Stromal cell of bone marrow (primary cell): ENCODE measurements around the gene NDOR1.
A peak's percentile ranks its signal among the peaks of the same experiment; 100 is the strongest.

Source experiments
- DNase-seq: peaks from one replicate; pipeline ENCODE4 v3.0.0-alpha.2; 2012; ENCODE audit warnings: low read depth

Gene NDOR1

DNA sequence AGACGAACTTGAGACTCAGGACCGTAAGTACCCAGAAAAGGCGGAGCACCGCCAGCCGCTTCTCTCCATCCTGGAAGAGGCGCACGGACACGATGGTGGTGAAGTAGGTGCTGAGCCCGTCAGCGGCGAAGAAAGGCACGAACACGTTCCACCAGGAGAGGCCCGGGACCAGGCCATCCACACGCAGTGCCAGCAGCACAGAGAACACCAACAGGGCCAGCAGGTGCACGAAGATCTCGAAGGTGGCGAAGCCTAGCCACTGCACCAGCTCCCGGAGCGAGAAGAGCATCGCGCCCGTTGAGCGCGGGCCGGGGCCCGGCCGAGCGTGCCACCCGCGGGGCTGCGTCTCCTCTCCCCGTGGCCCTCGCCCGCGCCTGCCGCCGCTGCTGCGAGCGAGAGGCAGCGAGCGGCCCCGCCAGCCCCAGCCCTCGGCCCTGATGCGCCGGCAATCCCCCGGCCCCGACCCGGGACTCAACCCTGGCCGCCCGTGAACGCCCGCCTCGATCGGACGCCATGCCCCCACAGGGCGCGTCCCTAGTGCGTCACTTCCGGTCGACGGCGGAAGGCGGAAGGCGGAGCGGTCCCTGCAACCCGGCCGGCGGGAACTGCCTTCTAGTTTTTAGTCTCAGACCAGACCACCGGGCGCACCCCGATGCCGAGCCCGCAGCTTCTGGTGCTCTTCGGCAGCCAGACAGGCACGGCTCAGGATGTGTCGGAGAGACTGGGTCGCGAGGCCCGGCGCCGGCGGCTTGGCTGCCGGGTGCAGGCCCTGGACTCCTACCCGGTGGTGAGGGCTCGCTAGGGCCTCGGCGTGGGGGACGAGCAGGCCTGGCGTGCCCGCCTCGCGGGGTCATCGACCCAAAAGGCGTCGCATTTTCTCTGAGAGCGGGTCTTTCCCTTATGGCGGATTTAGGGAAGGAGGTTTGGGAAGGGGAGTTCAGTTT lies at the start of gene NDOR1, which contains the start of gene TMEM203:
NDOR1 (plus strand) TSS at position 575 of the 944 bp plus-strand sequence; CDS start at position 653, 78 bp downstream.
TMEM203 (minus strand) TSS at position 523 of the 944 bp plus-strand sequence; CDS start at position 289, 234 bp downstream.
- DNase-seq = peak; percentile 73

DNA sequence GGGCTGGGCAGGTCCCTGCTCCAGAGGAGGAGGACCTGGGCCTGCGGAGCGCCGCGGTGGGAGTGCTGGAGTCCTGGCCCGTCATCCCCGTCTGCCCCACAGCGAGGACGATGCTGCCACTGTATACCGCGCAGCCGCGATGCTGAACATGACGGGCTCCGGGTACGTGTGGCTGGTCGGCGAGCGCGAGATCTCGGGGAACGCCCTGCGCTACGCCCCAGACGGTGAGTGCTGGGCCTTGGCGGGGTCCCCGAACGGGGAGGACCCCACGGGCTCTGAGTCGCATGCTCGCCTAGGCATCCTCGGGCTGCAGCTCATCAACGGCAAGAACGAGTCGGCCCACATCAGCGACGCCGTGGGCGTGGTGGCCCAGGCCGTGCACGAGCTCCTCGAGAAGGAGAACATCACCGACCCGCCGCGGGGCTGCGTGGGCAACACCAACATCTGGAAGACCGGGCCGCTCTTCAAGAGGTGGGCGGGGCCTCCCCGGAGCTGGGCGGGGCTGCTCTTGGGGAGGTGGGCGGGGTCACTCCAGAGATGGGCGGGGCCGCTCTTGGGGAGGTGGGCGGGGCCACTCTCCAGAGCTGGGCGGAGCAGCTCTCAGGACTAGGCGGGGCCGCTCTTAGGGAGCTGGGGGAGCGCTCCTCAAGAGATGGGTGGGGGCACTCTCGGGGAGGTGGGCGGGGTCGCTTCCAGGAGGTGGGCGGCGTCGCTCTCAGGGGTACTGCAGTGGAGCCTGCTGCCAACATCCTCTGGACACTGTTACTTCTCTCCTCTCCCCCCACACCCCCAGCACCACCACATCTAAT lies 48.7 kb upstream of the NDOR1 start:
- no peak for DNase-seq

DNA sequence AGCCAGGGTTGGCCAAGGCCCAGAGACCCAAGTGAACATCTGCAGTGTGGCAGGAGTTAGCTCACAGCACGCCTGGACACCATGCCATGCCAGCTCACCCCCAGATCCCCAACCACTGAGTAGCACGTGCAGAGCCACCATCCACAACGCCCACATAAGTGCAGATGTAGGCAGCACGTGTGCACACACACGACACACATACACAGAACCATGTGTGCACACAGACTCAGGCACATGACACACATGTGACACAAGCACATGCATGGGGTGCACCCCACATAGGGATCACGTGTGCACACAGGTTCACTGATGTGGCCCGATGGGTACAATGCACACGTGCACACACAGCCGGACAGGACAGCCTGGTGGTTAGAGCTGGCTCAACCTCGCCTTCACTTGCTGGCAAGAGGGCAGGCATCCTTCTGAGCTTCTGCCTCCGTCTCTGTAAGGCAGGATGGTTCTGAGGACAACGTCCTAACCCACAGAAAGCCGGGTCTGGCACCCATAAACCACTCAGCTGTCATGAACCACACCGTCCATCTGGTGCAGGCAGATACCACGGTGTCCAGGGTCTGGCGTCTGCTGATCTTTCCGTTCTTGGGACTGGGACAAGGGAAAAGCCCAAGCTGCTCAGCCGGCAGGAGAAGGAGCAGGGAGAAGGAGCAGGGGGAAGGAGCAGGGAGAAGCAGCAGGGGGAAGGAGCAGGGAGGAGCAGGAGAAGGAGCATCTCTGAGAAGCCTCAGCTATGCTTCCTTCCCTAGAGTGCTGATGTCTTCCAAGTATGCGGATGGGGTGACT lies 47.7 kb upstream of the NDOR1 start:
- no peak for DNase-seq

DNA sequence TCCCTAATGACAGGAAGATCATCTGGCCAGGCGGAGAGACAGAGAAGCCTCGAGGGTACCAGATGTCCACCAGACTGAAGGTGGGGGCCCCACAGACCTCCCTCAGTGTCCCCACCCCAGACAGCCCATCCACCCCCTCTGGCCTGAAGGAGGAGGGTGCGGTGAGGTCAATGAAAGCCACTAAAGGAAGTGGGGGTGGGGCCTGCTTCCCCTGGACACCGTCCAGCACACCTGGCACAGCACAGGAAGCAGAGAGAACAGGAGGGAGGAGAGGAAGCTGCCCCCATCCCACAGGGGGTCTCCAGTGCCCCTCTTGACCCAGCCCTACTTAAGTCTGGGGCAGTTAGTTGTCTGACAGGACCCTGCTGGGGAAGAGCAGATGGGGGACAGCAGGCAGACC lies 46.9 kb upstream of the NDOR1 start:
- no peak for DNase-seq

DNA sequence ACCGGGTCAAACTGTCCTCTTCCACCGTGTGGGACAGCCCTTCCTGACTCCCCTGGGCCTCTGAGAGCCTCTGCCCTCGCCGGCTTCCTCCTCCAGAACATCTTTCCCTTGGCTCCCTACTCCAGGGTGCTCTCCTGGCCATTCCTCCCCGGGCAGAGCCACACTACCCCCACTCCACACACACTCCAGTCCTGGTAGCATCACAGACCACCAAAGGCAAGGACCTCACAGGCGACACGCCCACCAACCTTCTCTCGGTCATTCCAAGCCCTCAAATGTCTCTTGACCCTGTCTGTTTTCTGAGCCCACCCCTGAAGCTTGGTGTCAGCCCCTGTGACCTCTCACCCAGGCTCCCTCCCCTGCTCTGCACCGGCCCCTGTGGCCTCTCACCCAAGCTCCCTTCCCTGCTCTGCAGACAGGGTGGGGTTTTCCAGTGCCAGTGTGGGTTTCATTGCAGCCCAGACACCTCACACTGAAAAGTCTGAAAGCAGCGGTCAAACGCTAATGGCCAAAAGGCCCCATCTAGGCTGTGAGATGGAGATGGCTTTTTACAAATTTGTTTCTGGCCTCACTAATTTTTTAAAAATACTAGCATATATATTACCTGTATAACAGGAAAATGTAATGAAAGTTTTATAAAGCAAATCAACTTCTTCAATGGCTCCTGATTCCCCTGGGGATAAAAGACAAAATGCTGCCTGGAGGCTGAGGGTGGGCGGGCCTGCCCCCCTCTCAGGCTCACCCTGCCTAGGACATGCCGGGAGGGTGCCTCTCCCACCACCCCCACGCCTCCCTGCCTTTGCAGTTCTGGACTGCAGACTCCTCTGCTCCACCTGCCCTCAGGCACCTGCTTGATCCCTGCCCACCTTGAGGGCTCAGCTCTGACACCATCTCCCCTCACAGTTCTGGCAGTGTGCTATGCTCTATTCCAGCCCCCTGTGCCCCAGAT lies 46.1 kb upstream of the NDOR1 start:
- DNase-seq = no peak

DNA sequence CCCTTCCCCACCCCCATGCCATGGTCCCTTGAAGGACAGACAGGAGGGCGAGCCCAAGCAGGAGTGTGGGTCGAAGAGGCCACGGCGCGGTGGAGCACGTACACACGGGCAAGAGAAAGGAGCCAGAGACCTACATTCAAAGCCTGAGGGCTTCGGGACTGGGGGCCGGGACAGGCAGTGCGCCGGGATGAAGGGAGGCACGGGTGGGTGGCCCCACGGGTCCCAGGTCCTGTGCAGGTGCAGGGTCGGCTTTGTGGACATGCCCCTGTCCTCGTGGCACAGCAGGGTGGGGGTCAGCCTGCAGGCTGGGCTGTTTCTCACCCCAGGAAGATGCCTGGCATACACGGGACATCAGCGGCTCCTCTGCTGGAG lies 45.5 kb upstream of the NDOR1 start:
- no peak for DNase-seq

DNA sequence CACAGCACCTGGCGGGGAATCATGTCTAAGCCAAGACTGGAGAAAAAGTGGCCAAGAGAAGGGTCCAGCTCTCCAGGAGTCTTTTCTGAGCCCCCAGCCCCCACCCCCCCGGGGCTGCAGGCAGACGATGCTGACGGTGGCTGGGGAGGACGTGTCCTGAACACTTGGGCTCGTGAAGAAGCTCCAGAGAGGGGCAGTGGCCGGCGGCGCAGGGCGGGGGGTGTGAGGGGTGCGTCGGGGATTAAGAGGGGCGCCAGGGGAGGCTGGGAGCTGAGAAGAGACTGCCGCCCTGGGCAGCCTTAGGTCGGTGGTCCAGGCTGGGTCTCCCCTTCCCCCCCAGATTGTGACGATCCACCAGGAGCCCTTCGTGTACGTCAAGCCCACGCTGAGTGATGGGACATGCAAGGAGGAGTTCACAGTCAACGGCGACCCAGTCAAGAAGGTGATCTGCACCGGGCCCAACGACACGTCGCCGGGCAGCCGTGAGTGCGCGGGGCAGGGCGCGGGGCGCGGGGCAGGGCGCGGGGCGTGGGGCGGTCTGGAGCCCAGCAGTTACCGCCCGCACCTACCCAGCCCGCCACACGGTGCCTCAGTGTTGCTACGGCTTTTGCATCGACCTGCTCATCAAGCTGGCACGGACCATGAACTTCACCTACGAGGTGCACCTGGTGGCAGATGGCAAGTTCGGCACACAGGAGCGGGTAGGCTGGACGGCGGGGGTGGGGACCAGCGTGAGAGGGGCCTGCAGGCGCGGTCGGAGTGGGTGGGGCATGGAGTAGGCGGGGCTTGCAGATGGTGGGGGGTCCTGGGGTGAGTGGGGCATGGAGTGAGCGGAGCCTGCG lies 44.6 kb upstream of the NDOR1 start:
- DNase-seq = no peak

DNA sequence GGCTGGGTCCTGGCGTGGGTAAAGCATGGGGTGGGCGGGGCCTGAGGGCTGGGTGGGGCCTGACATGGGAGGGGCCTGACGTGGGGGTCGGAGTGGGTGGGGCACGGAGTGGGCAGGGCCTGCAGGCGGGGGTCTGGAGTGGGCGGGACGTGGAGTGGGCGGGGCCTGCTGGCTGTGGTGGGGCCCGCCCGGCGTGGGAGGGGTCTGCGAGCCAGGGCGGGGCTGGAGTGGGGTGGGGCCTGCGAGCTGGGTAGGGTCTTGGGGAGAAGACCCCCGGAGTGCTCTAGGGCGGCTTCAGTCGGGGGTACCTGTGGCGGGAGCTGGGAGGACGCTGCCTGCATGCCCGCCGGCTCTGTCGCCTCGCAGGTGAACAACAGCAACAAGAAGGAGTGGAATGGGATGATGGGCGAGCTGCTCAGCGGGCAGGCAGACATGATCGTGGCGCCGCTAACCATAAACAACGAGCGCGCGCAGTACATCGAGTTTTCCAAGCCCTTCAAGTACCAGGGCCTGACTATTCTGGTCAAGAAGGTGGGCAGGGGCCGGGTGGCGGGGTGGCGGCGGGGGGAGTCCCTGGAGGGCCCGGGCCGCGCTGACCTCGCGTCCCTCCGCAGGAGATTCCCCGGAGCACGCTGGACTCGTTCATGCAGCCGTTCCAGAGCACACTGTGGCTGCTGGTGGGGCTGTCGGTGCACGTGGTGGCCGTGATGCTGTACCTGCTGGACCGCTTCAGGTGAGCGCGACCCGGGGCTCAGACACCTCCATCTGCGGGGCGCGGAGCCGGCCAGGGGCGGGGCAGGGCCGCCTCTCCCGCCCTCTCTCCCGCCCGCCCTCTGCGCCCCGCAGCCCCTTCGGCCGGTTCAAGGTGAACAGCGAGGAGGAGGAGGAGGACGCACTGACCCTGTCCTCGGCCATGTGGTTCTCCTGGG lies 43.7 kb upstream of the NDOR1 start:
- DNase-seq = no peak

DNA sequence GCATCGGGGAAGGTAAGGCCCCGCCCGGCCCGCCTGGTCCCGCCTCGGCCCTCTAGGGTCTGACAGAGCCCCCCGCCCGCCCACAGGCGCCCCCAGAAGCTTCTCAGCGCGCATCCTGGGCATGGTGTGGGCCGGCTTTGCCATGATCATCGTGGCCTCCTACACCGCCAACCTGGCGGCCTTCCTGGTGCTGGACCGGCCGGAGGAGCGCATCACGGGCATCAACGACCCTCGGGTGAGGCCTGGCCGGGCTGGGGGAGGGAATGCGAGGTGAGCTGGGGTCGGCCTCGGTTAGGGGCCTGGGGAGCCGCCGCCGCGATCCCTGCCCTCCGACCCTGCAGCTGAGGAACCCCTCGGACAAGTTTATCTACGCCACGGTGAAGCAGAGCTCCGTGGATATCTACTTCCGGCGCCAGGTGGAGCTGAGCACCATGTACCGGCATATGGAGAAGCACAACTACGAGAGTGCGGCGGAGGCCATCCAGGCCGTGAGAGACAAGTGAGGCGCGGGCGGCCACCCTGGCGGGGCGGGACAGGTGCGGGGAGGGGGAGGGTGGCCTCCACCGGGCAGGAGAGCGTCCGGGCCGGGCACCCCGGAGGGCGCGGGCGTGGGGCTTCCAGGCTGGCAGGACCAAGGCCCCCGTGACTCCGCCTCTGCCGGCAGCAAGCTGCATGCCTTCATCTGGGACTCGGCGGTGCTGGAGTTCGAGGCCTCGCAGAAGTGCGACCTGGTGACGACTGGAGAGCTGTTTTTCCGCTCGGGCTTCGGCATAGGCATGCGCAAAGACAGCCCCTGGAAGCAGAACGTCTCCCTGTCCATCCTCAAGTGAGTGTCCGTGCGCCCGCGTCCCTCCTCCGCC lies 42.8 kb upstream of the NDOR1 start:
- no peak for DNase-seq

DNA sequence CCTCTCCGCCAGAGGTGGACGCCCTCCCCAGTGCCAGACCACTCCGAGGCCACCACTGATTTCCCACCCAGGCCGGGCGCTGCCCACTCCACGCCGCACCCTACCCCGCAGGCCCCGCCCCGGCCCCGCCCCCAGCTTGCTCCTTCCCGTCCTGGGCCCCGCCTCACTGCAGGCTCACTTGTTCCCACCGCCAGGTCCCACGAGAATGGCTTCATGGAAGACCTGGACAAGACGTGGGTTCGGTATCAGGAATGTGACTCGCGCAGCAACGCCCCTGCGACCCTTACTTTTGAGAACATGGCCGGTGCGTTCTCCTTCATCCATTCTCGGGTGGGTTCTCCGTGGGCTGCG lies 42.2 kb upstream of the NDOR1 start:
- DNase-seq = no peak

DNA sequence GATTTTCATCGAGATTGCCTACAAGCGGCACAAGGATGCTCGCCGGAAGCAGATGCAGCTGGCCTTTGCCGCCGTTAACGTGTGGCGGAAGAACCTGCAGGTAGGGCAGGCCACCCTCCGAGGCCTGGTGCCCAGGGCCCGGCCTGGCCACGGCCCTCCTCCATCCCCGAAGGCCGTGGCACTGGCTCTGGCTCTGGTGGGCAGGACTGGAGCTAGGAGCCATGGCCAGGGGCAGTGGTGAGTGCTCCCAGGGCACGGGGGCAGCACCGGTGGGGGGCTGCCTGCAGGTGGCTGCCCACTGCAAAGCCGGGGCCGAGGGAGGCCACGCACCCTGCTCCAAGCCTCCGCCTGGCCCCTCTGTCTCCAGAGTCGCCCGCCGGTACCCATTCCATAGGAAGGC lies 41.7 kb upstream of the NDOR1 start:
- DNase-seq = no peak

DNA sequence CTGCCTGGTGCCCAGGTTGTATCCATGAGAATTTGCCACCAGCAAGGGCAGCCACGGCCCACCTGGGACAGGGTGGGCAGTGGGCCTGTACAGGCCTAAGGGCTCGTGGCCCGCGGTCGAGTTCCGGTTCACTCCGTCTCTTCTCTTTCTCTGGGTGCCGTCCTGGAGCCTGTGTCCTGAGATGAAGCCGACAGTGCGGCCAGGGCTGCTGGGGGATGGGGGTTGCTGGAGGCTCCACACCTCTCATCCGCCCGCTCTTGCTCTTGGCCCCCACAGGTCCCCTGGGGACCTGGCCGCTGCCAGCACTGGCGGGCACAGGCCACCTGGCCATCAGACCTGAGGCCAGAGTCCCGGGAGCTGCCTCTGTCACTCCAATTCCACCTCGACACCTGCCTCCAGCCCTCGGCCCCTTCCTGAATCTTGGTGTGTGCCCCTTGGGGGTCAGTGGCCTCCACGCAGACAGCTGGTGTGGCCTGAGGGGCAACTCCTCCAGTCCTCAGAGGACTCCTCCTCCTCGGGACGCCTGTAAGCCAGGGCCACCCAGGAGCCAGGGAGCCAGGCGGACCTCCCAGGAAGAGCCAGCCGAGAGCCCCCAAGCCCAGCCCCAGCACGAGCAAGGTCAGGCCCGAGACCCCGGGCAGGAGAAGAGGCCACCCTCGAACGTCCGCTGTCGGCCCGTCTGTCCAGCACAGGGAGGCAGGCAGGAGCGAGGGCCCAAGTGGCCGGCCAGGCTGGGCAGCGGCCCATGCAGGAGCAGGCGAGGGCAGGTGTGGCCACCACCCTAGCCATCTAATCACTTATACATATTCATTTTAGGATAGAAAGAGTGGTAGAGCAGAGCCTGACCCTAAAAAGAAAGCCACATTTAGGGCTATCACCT lies 40.9 kb upstream of the NDOR1 start:
- no peak for DNase-seq

DNA sequence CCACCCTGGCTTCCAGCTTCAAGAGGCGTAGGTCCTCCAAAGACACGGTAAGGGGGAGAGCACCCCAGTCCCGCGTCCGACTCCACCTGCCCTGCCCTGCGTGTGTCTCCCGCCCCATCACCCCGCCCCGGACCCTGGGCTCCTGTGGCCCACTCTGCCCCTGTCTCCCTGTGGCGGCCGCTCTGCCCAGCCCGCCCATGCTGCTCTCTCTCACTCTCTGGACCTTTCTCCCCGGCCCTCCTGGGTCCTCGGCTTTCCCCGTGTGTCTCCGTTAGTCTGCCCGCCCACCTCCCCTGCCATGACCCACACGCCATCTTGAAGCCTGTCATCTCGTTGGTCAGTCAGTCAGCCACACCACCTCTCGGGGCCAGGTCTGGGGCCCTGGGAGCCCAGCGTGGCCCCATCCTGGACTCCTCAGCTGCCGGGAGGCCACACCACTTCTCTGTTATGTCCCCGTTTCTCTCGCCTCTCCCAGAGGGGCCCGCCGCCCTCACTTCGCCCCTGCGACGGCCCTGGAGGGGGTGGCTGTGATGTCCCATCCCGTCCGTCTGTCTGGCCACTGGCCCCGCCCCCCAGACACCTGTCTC lies 40.2 kb upstream of the NDOR1 start:
- DNase-seq = no peak

DNA sequence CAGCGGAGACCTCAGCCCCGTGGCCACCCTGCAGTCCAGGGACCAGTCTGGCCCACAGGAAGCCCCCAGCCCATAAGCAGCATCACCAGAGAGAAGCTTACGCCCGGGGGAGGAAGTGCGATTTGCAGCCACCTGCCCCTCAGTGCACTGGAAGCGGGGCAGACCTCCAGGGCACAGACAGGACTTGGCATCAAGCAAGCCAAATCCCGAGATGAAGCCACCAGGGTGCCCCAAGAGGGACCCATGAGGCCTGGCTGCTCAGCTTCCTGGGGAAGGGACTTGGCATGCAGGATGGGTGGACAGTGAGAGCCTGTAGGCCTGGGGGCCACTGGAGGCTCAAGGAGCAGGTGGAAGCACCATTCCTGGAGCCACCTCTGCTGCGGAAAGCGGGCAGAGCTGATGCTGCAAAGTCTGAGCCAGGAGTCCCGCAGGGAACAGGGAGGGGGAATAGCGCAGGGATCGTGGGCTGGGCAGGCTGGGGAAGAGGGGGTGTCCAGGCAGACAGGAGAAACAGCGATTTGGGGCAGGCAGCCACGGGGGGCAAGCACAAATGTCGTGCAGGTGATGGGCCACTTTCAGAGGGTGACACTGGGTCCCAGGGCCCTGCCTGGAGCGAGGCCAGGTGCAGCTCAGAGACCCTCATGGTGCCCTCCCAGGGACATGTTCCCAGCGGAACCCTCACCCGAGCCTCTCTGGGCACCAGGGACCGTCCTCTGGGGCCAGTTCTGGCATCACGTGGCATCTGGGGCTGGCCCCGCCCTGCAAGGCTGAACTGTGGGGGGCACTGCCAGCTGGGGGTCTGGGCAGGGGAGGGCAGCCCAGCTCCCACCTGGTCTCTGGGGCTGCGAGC lies 38.9 kb upstream of the NDOR1 start:
- DNase-seq = no peak

DNA sequence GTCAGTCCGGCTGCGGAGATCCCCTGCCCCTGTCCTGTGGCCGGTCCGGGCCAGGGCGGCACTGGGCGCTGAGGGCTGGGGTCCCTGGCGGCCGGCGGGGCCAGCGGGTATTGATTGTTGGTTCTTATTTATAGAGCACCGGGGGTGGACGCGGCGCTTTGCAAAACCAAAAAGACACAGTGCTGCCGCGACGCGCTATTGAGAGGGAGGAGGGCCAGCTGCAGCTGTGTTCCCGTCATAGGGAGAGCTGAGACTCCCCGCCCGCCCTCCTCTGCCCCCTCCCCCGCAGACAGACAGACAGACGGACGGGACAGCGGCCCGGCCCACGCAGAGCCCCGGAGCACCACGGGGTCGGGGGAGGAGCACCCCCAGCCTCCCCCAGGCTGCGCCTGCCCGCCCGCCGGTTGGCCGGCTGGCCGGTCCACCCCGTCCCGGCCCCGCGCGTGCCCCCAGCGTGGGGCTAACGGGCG lies 38.2 kb upstream of the NDOR1 start:
- DNase-seq = no peak
